Uterus (tissue), 2 donors: Measurements from ENCODE around the gene WBP1.

ENCODE experiments used
- CTCF ChIP-seq, 4 experiments: fragments of 200-600 bp in 2 of 4; fragments of 450-650 bp in 2 of 4; sonication (generic) in 2 of 4; IDR thresholded peaks; one replicate each; pipeline ENCODE4 v1.5.1; 2016 to 2019; ENCODE audit warnings: antibody characterized with exemption in 4 of 4, mild to moderate bottlenecking in 2 of 4, moderate library complexity in 1 of 4
- POLR2A ChIP-seq, 2 donors: fragments of 450-650 bp; IDR thresholded peaks; one replicate each; pipeline ENCODE4 v1.6.1; 2016; ENCODE audit warnings: antibody characterized with exemption in 2 of 2, mild to moderate bottlenecking in 1 of 2, moderate library complexity in 1 of 2

DNA sequence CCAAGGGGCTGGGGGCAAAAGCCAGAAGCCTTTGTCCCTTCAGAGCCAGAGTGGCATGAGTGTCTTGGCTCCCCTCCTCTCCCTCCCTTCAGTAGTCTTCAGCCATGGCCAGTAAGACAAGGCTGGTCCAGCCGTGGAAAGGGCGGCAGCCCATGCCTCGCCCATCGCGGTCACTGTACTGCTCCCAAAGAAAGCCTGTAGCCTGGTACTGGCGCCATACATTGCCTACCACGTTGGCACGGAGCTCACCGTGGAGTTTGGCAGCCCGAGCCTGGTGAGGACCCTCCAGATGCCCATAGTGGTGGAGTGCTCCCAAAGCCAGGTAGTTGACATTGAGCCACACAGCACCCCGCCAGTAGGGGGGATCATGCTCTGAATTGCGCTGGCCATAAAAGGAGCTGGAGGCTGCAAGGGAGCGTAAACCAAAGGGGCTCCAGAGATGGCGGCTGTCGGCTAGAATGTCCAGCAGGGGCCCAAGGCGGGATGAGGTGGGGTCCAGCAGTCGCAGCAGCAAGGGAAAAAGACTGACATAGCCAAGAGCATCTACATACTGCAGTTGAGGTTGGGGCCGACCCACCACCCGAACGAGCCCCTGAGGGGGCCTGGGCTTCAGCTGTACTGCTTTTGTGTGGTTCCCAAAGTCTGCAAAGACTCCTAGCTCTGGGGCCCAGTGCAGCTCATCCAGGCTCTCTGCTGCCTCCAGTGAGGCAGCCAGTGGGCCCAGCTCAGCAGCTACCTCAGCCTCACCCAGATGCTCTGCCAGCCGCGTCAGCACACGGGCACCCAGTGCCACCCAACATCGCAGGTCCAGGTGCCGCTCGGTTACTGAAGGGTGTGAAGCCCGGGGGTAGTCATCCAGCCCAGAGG is 3.2 kb downstream of the WBP1 start:
- TF ChIP-seq POLR2A (IDR thresholded peaks at IDR 0.05) = no peak
- no peak for TF ChIP-seq CTCF (IDR thresholded peaks at IDR 0.05)
